IMR-90 (cell line): ENCODE measurements around the gene SLC22A5. TPM values are rescaled to one million over a fixed set of nuclear protein-coding genes. Genes with fewer than 3 reads are reported as not detected.

Experiments used
- ATAC-seq: fragments of 200-7000 bp; cut with Tn5 transposase; 2 replicates; pipeline ENCODE4 v1.9.1; 2020; ENCODE audit warnings: low read depth, mild to moderate bottlenecking, moderate library complexity
- BruUV-seq: library from RNA; stranded (reverse); fragments of 400-500 nt; replicated peaks from 2 replicates; lab custom pipeline; 2021; lab: Mats Ljungman, UMichigan
- CTCF ChIA-PET: fragments of 300-600 bp; formaldehyde crosslinking; extraction: SDS; loops from one replicate; lab custom pipeline; 2021; ENCODE audit warnings: antibody characterized with exemption; lab: Yijun Ruan, JAX
- POLR2A ChIA-PET: fragments of 300-600 bp; sonication (Branson Sonifier 250); formaldehyde crosslinking; loops from one replicate; lab custom pipeline; 2022; ENCODE audit warnings: antibody characterized with exemption; ENCODE audit not compliant: unreplicated experiment; lab: Charles Lee
- DNase-seq: peaks from one replicate; pipeline ENCODE4 v3.0.0; 2013
- H2AFZ ChIP-seq: replicated peaks from 2 replicates; pipeline ENCODE3; 2013; ENCODE audit warnings: low read length, mild to moderate bottlenecking; ENCODE audit not compliant: poor library complexity
- H2AK5ac ChIP-seq: 2 replicates; pipeline ENCODE4 v1.6.1; 2013; ENCODE audit warnings: low read depth, low read length, inconsistent platforms
- H2AK9ac ChIP-seq: replicated peaks from 2 replicates; pipeline ENCODE3; 2013; ENCODE audit warnings: mild to moderate bottlenecking, low read depth, low read length, moderate library complexity; ENCODE audit not compliant: poor library complexity
- H2BK120ac ChIP-seq: 2 replicates; pipeline ENCODE4 v1.6.1; 2013; ENCODE audit warnings: low read depth, low read length, inconsistent platforms
- H2BK15ac ChIP-seq: 3 replicates; pipeline ENCODE4 v1.6.1; 2013; ENCODE audit warnings: low read depth, low read length, inconsistent platforms
- H2BK20ac ChIP-seq: 2 replicates; pipeline ENCODE4 v1.6.1; 2013; ENCODE audit warnings: low read depth, mild to moderate bottlenecking, inconsistent platforms, low read length, moderate library complexity
- H2BK5ac ChIP-seq: 2 replicates; pipeline ENCODE4 v1.6.1; 2013; ENCODE audit warnings: mild to moderate bottlenecking, low read depth, low read length, inconsistent platforms; ENCODE audit not compliant: poor library complexity, severe bottlenecking
- H3K14ac ChIP-seq: replicated peaks from 2 replicates; pipeline ENCODE4 v1.6.1; 2013; ENCODE audit warnings: low read depth, low read length, inconsistent platforms
- H3K18ac ChIP-seq: 2 replicates; pipeline ENCODE4 v1.6.1; 2013; ENCODE audit warnings: low read depth, low read length, control low read depth
- H3K23ac ChIP-seq: 2 replicates; pipeline ENCODE4 v1.6.1; 2013; ENCODE audit warnings: low read depth, low read length, inconsistent platforms
- H3K27ac ChIP-seq: 2 replicates; pipeline ENCODE4 v1.5.1; 2013; ENCODE audit warnings: mild to moderate bottlenecking, control low read depth, low read length; ENCODE audit not compliant: insufficient read depth
- H3K27me3 ChIP-seq: 2 replicates; pipeline ENCODE4 v1.6.1; 2013; ENCODE audit warnings: low read length; ENCODE audit not compliant: control insufficient read depth, insufficient read depth
- H3K36me3 ChIP-seq: 2 replicates; pipeline ENCODE4 v1.6.1; 2013; ENCODE audit warnings: low read length, mixed read lengths; ENCODE audit not compliant: control insufficient read depth, insufficient read depth
- H3K4ac ChIP-seq: 2 replicates; pipeline ENCODE4 v1.6.1; 2013; ENCODE audit warnings: low read depth, low read length, inconsistent platforms
- H3K4me1 ChIP-seq: 2 replicates; pipeline ENCODE4 v1.6.1; 2013; ENCODE audit warnings: low read length, mixed read lengths; ENCODE audit not compliant: control insufficient read depth, insufficient read depth
- H3K4me2 ChIP-seq: 2 replicates; pipeline ENCODE4 v1.6.1; 2013; ENCODE audit warnings: low read depth, mild to moderate bottlenecking, control low read depth, low read length, moderate library complexity
- H3K4me3 ChIP-seq: 2 replicates; pipeline ENCODE4 v1.5.1; 2013; ENCODE audit warnings: low read depth, mild to moderate bottlenecking, control low read depth, low read length, moderate library complexity; ENCODE audit not compliant: insufficient read depth
- H3K56ac ChIP-seq: 2 replicates; pipeline ENCODE4 v1.6.1; 2013; ENCODE audit warnings: low read length, inconsistent platforms; ENCODE audit not compliant: insufficient read depth; ENCODE audit errors: extremely low read depth
- H3K79me1 ChIP-seq, 2 experiments: 2 replicates each; pipeline ENCODE4 v1.6.1; 2013; ENCODE audit warnings: low read length in 2 of 2, inconsistent platforms in 1 of 2, low read depth in 1 of 2
- H3K9ac ChIP-seq: 2 replicates; pipeline ENCODE4 v1.6.1; 2013; ENCODE audit warnings: low read depth, low read length, control low read depth
- H3K9me1 ChIP-seq: 2 replicates; pipeline ENCODE4 v1.6.1; 2013; ENCODE audit warnings: low read length, inconsistent platforms; ENCODE audit not compliant: insufficient read depth
- H3K9me3 ChIP-seq: 2 replicates; pipeline ENCODE4 v1.6.1; 2013; ENCODE audit warnings: low read length; ENCODE audit not compliant: control insufficient read depth, insufficient read depth
- H4K20me1 ChIP-seq: 2 replicates; pipeline ENCODE4 v1.6.1; 2013; ENCODE audit warnings: low read length, inconsistent platforms; ENCODE audit not compliant: insufficient read depth
- H4K5ac ChIP-seq: 2 replicates; pipeline ENCODE4 v1.6.1; 2013; ENCODE audit warnings: mild to moderate bottlenecking, low read depth, low read length, control low read depth
- H4K8ac ChIP-seq, 2 experiments: 2 replicates each; pipeline ENCODE4 v1.6.1; 2013; ENCODE audit warnings: low read depth in 2 of 2, low read length in 2 of 2, control low read depth in 1 of 2, inconsistent platforms in 1 of 2
- H4K91ac ChIP-seq: 2 replicates; pipeline ENCODE4 v1.6.1; 2013; ENCODE audit warnings: low read depth, low read length, inconsistent platforms; ENCODE audit not compliant: insufficient read depth
- BHLHE40 ChIP-seq: fragments of 150-350 bp; IDR thresholded peaks from 2 replicates; pipeline ENCODE4 v1.6.1; 2016; ENCODE audit warnings: mild to moderate bottlenecking, low read depth, low read length
- CEBPB ChIP-seq: IDR thresholded peaks from 2 replicates; pipeline ENCODE4 v1.6.1; 2012; ENCODE audit warnings: low read depth, low read length, improper control_type of control experiment
- CHD1 ChIP-seq: IDR thresholded peaks from 2 replicates; pipeline ENCODE4 v1.6.1; 2012; ENCODE audit warnings: low read depth, low read length, improper control_type of control experiment
- FOS ChIP-seq: fragments of 150-350 bp; IDR thresholded peaks from 2 replicates; pipeline ENCODE4 v1.6.1; 2016; ENCODE audit warnings: low read depth, low read length
- MAFK ChIP-seq: IDR thresholded peaks from 2 replicates; pipeline ENCODE4 v1.6.1; 2012; ENCODE audit warnings: low read depth, low read length, improper control_type of control experiment
- MAZ ChIP-seq: IDR thresholded peaks from 2 replicates; pipeline ENCODE4 v1.6.1; 2012; ENCODE audit warnings: low read depth, mild to moderate bottlenecking, low read length, improper control_type of control experiment, moderate library complexity, borderline replicate concordance
- MXI1 ChIP-seq: IDR thresholded peaks from 2 replicates; pipeline ENCODE4 v1.6.1; 2012; ENCODE audit warnings: low read depth, mild to moderate bottlenecking, low read length, moderate library complexity, borderline replicate concordance
- NFE2L2 ChIP-seq: fragments of 150-350 bp; IDR thresholded peaks from 2 replicates; pipeline ENCODE4 v1.6.1; 2016; ENCODE audit warnings: low read depth, mild to moderate bottlenecking, low read length
- POLR2A ChIP-seq: IDR thresholded peaks from 2 replicates; pipeline ENCODE4 v1.6.1; 2012; ENCODE audit warnings: mild to moderate bottlenecking, low read depth, low read length
- RCOR1 ChIP-seq: IDR thresholded peaks from 2 replicates; pipeline ENCODE4 v1.6.1; 2012; ENCODE audit warnings: mild to moderate bottlenecking, low read length, improper control_type of control experiment; ENCODE audit not compliant: insufficient replicate concordance
- RFX5 ChIP-seq: IDR thresholded peaks from 2 replicates; pipeline ENCODE4 v1.8.0; 2012; ENCODE audit warnings: low read depth, mild to moderate bottlenecking, low read length, moderate library complexity
- SMC3 ChIP-seq: fragments of 150-350 bp; IDR thresholded peaks from 2 replicates; pipeline ENCODE4 v1.6.1; 2016; ENCODE audit warnings: low read depth, mild to moderate bottlenecking, antibody characterized with exemption, low read length, moderate library complexity
- WGBS, 2 experiments: methylation state at CpG; one replicate each; pipeline versions ENCODE4 v1.1.5 to v1.1.7; 2013; ENCODE audit warnings: missing lambda C conversion rate in 2 of 2; ENCODE audit not compliant: insufficient read length in 1 of 2; ENCODE audit errors: extremely low coverage in 2 of 2; 5-methylcytosine and 5-hydroxymethylcytosine counted together
- dilution Hi-C: fragments of 300-500 bp; cut with HindIII; formaldehyde crosslinking; loops from one replicate; pipeline ENCODE4 v1.14.3; 2018; ENCODE audit warnings: low sequenced_read_pairs; ENCODE audit not compliant: unreplicated experiment
- in situ Hi-C: fragments of 300-500 bp; cut with MboI; formaldehyde crosslinking; loops from 3 replicates; pipeline ENCODE4 v1.14.3; 2019; ENCODE audit warnings: low sequenced_read_pairs, inconsistent platforms, mixed read lengths
- intact Hi-C: fragments of 100-400 bp; cut with micrococcal nuclease; formaldehyde crosslinking; loops from 2 replicates; pipeline ENCODE4 v1.10.0; 2022
- polyA plus RNA-seq, 3 experiments: library from polyadenylated mRNA; depleted of rRNA; stranded (reverse); fragments of >200 nt; gene quantifications; 2 replicates each; pipeline ENCODE4 v1.2.3, GENCODE V29; 2012; ENCODE audit warnings: low replicate concordance in 1 of 3
- total RNA-seq: library from RNA; depleted of rRNA; stranded (reverse); fragments of >200 nt; gene quantifications from 2 replicates; pipeline ENCODE4 v1.2.3, GENCODE V29; 2012
- TF ChIP-seq, protein P1 (sequence below): fragments of 150-350 bp; IDR thresholded peaks from 2 replicates; pipeline ENCODE4 v1.6.1; 2017; ENCODE audit warnings: mild to moderate bottlenecking, antibody characterized with exemption, low read length, low read depth
- TF ChIP-seq, protein P2 (sequence below): conservative IDR thresholded peaks from 2 replicates; pipeline ENCODE4 v1.5.1; 2012; ENCODE audit warnings: mild to moderate bottlenecking, low read depth, low read length, improper control_type of control experiment
- TF ChIP-seq, protein P3 (sequence below): fragments of 150-350 bp; IDR thresholded peaks from 2 replicates; pipeline ENCODE4 v1.6.1; 2016; ENCODE audit warnings: low read depth, mild to moderate bottlenecking, low read length, moderate library complexity, borderline replicate concordance

The SLC22A5 gene
- total and polyA plus RNA-seq, 2 of the 4 experiments (the other 2 are of a cell fraction), result 6.1 to 7.1 TPM

DNA sequence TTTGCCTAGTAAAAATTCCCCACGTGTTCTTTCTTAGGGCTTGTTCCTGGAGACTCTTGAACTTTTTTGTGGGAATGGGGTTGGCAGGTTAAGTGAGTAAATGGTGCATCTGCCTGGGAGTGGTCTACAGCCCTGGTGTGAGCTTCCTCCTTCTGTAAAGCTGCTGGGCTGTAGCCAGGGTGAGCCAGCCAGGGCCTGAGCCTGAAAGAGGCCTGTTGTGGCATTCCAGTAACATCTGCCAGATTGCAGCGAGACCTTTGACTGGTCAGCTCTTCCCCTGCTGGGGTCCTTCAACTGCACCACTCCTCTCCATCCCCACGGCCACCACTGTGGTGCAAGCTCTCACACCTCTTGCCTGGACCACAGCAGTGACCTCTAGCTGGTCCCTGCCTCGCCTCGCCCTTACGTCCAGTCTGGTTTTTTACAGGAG, 47.5 kb downstream of the SLC22A5 start:
- in situ Hi-C loops, result no loop called here
- TF ChIP-seq, protein P1, sequence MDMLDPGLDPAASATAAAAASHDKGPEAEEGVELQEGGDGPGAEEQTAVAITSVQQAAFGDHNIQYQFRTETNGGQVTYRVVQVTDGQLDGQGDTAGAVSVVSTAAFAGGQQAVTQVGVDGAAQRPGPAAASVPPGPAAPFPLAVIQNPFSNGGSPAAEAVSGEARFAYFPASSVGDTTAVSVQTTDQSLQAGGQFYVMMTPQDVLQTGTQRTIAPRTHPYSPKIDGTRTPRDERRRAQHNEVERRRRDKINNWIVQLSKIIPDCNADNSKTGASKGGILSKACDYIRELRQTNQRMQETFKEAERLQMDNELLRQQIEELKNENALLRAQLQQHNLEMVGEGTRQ, result no peak
- TF ChIP-seq BHLHE40, result no peak
- no peak for TF ChIP-seq RFX5
- TF ChIP-seq NFE2L2, result no peak
- no peak for TF ChIP-seq MAZ
- TF ChIP-seq, protein P2, sequence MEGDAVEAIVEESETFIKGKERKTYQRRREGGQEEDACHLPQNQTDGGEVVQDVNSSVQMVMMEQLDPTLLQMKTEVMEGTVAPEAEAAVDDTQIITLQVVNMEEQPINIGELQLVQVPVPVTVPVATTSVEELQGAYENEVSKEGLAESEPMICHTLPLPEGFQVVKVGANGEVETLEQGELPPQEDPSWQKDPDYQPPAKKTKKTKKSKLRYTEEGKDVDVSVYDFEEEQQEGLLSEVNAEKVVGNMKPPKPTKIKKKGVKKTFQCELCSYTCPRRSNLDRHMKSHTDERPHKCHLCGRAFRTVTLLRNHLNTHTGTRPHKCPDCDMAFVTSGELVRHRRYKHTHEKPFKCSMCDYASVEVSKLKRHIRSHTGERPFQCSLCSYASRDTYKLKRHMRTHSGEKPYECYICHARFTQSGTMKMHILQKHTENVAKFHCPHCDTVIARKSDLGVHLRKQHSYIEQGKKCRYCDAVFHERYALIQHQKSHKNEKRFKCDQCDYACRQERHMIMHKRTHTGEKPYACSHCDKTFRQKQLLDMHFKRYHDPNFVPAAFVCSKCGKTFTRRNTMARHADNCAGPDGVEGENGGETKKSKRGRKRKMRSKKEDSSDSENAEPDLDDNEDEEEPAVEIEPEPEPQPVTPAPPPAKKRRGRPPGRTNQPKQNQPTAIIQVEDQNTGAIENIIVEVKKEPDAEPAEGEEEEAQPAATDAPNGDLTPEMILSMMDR, result no peak
- no peak for TF ChIP-seq CEBPB
- no peak for TF ChIP-seq MXI1
- no peak for TF ChIP-seq MAFK
- no peak for TF ChIP-seq RCOR1
- no peak for TF ChIP-seq CHD1
- TF ChIP-seq POLR2A, result no peak
- TF ChIP-seq SMC3, result no peak
- no peak for TF ChIP-seq FOS
- TF ChIP-seq, protein P3, sequence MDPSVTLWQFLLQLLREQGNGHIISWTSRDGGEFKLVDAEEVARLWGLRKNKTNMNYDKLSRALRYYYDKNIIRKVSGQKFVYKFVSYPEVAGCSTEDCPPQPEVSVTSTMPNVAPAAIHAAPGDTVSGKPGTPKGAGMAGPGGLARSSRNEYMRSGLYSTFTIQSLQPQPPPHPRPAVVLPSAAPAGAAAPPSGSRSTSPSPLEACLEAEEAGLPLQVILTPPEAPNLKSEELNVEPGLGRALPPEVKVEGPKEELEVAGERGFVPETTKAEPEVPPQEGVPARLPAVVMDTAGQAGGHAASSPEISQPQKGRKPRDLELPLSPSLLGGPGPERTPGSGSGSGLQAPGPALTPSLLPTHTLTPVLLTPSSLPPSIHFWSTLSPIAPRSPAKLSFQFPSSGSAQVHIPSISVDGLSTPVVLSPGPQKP, result no peak
- no peak for ATAC-seq

More for the DNA sequence above, 47.5 kb downstream of the SLC22A5 start:
- no peak overlapping the region; the same call in 2 of the 3 replicates for H2BK15ac ChIP-seq
- no TSS peak for BruUV-seq
- no peak for DNase-seq
- peak overlapping the region; percentile 6; the same call in 1 of the 2 replicates for H3K18ac ChIP-seq
- H3K14ac ChIP-seq, result no peak overlapping the region
- 0 out of 4 replicates have a peak overlapping the region, but pooled peaks of 1 of the 2 experiments have one; percentile 1 for H4K8ac ChIP-seq
- no peak overlapping the region for H2AK9ac ChIP-seq
- no peak overlapping the region for H2BK5ac ChIP-seq
- H3K27me3 ChIP-seq, result no peaks in the 10 kb centered on the region
- H3K79me1 ChIP-seq, result peaks cover 6 to 52% of the 10 kb centered on the region in 2 experiments; a peak in 2 of 4 replicates
- peak overlapping the region; percentile 54 for H3K4ac ChIP-seq
- no peak overlapping the region; the same call in 1 of the 2 replicates for H4K5ac ChIP-seq
- intact Hi-C loops, result no loop called here
- H3K23ac ChIP-seq, result no peak overlapping the region
- H3K9me3 ChIP-seq, result no peaks in the 10 kb centered on the region
- dilution Hi-C loops, result no loop called here
- no peak overlapping the region for H2BK20ac ChIP-seq
- no peak overlapping the region for H3K4me2 ChIP-seq
- peaks cover 15% of the 10 kb centered on the region for H3K4me1 ChIP-seq
- H3K27ac ChIP-seq, result no peak overlapping the region
- CTCF ChIA-PET, result no interaction called here
- H3K36me3 ChIP-seq, result no peaks in the 10 kb centered on the region
- 94% methylated on average over 5 of the region's 6 CpGs; no CpG with 5 or more reads in 1 of the 2 experiments for WGBS, 2 experiments
- POLR2A ChIA-PET, result no interaction called here
- H4K20me1 ChIP-seq, result no peaks in the 10 kb centered on the region
- no peak overlapping the region for H3K56ac ChIP-seq
- peaks cover 4% of the 10 kb centered on the region for H3K9me1 ChIP-seq
- H3K4me3 ChIP-seq, result no peak overlapping the region
- no peak overlapping the region for H3K9ac ChIP-seq
- H2AK5ac ChIP-seq, result no peak overlapping the region
- peak overlapping the region; percentile 14; the same call in 1 of the 2 replicates for H4K91ac ChIP-seq
- no peak overlapping the region; the same call in 1 of the 2 replicates for H2BK120ac ChIP-seq
- H2AFZ ChIP-seq, result no peak overlapping the region
